Nephron progenitor cell (in vitro differentiated cells): ENCODE results near the gene HAUS2.

Experiments
- DNase-seq: peaks from one replicate; pipeline ENCODE4 v3.0.0; 2021
- H3K27ac Mint-ChIP-seq: 2 replicates; pipeline ENCODE4 v1.8.0; 2021; ENCODE audit warnings: mild to moderate bottlenecking, moderate library complexity, mixed read lengths
- H3K27me3 Mint-ChIP-seq: 2 replicates; pipeline ENCODE4 v1.8.0; 2021; ENCODE audit warnings: mild to moderate bottlenecking, low read depth, mixed read lengths; ENCODE audit not compliant: poor library complexity
- H3K36me3 Mint-ChIP-seq: 2 replicates; pipeline ENCODE4 v1.8.0; 2021; ENCODE audit warnings: low read depth, mixed read lengths
- H3K4me1 Mint-ChIP-seq: 2 replicates; pipeline ENCODE4 v1.8.0; 2021; ENCODE audit warnings: mixed read lengths
- H3K4me3 Mint-ChIP-seq: 2 replicates; pipeline ENCODE4 v1.8.0; 2021; ENCODE audit warnings: mild to moderate bottlenecking, moderate library complexity, mixed read lengths
- H3K9me3 Mint-ChIP-seq: 2 replicates; pipeline ENCODE4 v1.8.0; 2021; ENCODE audit warnings: mild to moderate bottlenecking, moderate library complexity, mixed read lengths
- TF ChIP-seq, protein P1 (sequence below): fragments of 200-600 bp; sonication (generic); IDR thresholded peaks from 2 replicates; pipeline ENCODE4 v1.5.0; 2021; ENCODE audit warnings: antibody characterized with exemption

The HAUS2 gene

GRCh38 chr15:42577514-42578031 is 28.9 kb downstream of the HAUS2 start:
- Mint-ChIP-seq H3K9me3 (peaks cover 10% of the 10 kb centered on the region), H3K27me3 (peaks cover 76% of the 10 kb centered on the region), H3K27ac (no peak overlapping the region), H3K36me3 (peaks cover 17% of the 10 kb centered on the region), H3K4me3 (peak overlapping the region; percentile 31), H3K4me1 (peaks cover 27% of the 10 kb centered on the region)
- DNase-seq = no peak
- TF ChIP-seq, protein P1, sequence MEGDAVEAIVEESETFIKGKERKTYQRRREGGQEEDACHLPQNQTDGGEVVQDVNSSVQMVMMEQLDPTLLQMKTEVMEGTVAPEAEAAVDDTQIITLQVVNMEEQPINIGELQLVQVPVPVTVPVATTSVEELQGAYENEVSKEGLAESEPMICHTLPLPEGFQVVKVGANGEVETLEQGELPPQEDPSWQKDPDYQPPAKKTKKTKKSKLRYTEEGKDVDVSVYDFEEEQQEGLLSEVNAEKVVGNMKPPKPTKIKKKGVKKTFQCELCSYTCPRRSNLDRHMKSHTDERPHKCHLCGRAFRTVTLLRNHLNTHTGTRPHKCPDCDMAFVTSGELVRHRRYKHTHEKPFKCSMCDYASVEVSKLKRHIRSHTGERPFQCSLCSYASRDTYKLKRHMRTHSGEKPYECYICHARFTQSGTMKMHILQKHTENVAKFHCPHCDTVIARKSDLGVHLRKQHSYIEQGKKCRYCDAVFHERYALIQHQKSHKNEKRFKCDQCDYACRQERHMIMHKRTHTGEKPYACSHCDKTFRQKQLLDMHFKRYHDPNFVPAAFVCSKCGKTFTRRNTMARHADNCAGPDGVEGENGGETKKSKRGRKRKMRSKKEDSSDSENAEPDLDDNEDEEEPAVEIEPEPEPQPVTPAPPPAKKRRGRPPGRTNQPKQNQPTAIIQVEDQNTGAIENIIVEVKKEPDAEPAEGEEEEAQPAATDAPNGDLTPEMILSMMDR = no peak

DNA sequence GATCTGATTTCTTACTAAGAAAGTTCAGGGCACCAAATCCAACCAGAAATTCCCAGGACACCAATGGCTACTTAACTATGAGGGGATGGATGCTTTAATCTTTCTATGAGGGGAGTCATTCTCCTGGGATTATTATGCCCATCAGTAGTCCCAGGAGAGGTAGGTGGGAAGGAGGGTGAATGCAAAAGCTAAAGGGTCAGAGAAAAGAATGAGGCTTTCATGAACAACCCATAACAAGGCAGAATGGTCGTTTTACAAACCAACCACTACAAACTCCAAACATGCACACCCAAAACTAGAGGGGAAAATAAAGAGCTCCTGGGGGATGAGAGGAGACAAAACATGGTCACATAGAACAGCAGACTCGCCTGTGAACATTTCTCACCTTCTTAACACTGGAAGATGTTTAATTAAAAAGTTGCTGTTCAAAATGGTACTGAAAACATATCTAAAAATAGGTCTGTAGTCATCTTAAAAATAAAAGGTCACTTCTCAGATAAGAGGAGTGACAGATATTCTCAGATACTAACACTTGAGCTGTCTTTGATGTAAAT is 30.4 kb downstream of the HAUS2 start:
- Mint-ChIP-seq H3K27me3 (peaks cover 64% of the 10 kb centered on the region), H3K27ac (no peak overlapping the region), H3K36me3 (peaks cover 17% of the 10 kb centered on the region), H3K9me3 (peaks cover 10% of the 10 kb centered on the region), H3K4me1 (peaks cover 42% of the 10 kb centered on the region), H3K4me3 (no peak overlapping the region)
- no peak for DNase-seq
- TF ChIP-seq, protein P1 = no peak

DNA sequence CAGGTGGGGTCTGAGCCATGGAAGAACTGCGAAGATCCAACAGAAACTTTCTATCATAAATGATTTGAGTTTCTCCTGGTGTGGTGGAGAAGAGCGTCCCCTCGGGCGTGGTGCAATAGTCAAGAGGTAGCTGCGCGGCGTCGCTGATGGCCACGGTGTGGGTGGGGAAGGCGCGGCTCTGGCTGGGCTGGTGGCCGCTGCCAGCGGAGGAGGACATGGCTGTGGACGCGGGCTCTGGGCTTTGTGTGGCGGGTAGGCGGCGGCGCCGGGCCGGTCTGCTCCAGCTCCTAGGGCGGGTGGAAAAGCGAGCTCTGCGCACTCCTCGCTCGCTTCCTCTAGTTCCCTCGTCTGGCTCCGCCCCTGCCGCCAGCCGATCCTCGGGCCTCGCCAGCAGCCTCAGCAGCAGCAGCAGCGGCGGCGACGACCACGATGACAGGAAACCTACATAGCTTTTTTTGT is 32.7 kb downstream of the HAUS2 start:
- peaks cover 22% of the 10 kb centered on the region for H3K36me3 Mint-ChIP-seq
- TF ChIP-seq, protein P1 = no peak
- H3K9me3 Mint-ChIP-seq = peaks cover 10% of the 10 kb centered on the region
- peak overlapping the region; percentile 53 for H3K27ac Mint-ChIP-seq
- peaks cover 47% of the 10 kb centered on the region for H3K27me3 Mint-ChIP-seq
- peak; percentile 88 for DNase-seq
- peaks cover 45% of the 10 kb centered on the region for H3K4me1 Mint-ChIP-seq
- H3K4me3 Mint-ChIP-seq = peak overlapping the region; percentile 85

DNA sequence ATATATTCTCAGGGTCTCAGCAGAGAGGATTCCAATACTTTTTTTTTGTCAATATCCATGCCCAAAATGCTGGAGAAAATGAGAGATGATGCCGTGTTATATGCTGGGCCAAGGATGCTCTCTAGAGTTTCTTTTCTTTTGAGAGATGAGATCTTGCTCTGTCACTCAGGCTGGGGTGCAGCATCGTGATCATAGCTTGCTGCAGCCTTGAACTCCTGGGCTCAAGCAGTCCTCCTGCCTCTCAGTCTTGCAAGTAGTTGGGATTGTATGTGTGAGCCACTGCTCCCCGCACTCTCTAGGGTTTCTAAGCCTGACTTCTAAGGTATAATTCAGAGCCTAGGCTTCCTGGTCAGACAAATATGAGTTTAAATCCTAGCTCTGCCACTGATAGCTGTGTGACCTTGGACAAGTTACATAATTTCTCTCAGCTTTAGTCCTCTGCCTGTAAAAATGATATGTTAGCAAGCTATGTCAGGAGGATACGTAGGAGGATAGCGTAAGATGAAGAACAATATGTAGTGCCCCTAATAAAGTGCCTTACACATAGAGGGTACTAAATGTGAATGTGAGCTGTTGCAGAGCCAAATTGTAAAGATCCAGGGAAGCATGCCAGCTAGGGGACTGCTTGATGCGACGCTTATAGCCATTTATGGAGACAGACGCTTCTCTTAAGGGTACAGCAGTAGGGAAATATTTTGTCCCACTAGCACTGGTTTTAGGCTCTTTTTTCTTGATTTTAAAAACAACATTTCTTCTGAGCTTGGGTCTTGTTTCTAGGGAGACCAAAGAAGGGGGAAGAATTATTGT is 34.1 kb downstream of the HAUS2 start:
- H3K36me3 Mint-ChIP-seq = peaks cover 23% of the 10 kb centered on the region
- no peak overlapping the region for H3K4me3 Mint-ChIP-seq

GRCh38 chr15:42584031-42584765 is 35.6 kb downstream of the HAUS2 start:
- Mint-ChIP-seq H3K27me3 (peaks cover 26% of the 10 kb centered on the region), H3K36me3 (peaks cover 22% of the 10 kb centered on the region), H3K27ac (peak overlapping the region; percentile 2), H3K9me3 (peaks cover under 1% of the 10 kb centered on the region), H3K4me1 (peaks cover 39% of the 10 kb centered on the region), H3K4me3 (peak overlapping the region; percentile 14)
- DNase-seq = no peak
- TF ChIP-seq, protein P1 = no peak

More for the DNA sequence above, 34.1 kb downstream of the HAUS2 start:
- no peak for DNase-seq
- TF ChIP-seq, protein P1 = no peak
- Mint-ChIP-seq H3K4me1 (peaks cover 39% of the 10 kb centered on the region), H3K27ac (no peak overlapping the region), H3K27me3 (peaks cover 36% of the 10 kb centered on the region), H3K9me3 (peaks cover 10% of the 10 kb centered on the region)
